Iris pigment epithelial cell (primary cell): Measurements from ENCODE around the gene NEURL1.
"Not testable (repeated sequence)": the region's sequence is repeated elsewhere in the genome, so short reads cannot be mapped to it uniquely, and the experiment has no call there.

ENCODE experiments used
- DNase-seq: peaks from one replicate; pipeline ENCODE4 v3.0.0-alpha.2; 2011; ENCODE audit warnings: low read depth

NEURL1 gene

DNA sequence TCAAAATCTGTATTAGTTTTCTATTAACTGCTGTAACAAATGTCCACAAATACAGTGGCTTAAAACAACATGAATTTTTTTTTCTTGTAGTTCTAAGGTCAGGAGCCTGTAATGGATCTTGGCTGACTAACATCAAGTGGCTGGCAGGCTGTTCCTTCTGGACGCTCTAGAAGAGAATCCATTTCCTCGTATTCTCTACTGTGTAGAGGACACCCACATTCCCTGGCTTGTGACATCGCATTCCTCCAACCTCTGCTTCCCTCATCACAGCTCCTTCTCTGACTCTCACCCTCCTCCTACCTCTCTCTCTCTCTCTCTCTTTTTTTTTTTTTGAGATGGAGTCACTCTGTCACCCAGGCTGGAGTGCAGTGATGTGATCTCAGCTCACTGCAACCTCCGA, 30.0 kb upstream of the NEURL1 start:
- no peak for DNase-seq

- no peak for DNase-seq
Observed at GRCh38 chr10:103465411-103466179, 27.9 kb upstream of the NEURL1 start.

GRCh38 chr10:103466734-103467133, 26.8 kb upstream of the NEURL1 start:
- peak; percentile 50 for DNase-seq

DNA sequence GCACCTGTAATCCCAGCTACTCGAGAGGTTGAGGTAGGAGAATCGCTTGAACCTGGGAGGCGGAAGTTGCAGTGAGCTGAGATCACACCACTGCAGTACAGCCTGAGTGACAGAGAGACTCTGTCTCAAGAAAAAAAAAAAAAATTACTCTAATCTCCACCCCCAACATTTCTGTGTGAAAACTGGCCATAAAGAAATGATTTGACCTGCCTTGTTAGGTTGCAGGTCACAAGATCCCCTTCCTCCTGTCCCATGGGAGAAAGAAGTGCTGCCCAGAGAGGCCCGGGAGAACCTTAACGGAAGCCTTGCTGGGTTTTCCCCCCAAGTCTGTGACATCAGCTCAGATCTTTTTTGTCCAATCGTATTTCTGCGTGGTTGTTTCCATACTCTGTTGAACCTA, 26.1 kb upstream of the NEURL1 start:
- DNase-seq, result no peak

DNA sequence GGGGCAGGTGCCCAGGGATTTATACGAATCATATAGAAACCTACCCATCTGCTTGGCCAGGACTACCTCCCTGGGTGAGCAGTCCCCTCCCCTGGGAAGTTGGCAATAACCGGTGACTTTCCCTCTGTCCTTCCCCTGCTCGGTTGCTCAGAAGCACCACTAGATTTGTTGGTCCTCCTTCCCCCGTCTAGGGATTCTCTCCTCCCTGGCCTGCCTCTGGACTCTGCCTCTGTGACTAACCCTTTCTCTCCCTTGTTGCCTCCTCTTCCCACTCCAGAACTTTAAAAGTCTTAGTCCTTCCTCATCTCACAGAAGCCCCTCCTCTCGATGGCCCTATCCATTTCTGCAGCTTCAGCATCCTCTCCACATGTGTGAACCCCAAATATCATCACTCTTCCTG, 24.3 kb upstream of the NEURL1 start:
- no peak for DNase-seq

- no peak for DNase-seq
Observed at GRCh38 chr10:103470761-103471653, 22.5 kb upstream of the NEURL1 start.

DNA sequence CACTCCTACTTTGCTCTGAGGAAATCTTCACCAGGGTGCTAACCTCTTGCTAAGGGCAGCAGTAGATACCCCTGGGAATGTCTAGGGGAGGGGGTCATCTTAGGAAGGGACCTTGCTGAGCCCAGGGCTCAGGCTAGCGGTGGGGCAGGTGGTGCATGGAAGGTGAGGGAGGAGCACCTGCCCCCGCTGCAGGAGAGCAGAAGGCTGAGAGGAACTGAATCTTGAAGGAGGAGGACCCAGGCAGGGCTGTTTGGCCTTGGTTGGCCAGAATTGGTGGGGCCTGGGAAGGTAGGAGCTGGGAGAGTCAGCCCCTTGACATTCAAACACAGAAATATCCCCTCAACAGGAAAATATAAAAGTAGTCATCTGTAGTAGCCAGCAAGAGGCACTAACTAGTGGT, 21.5 kb upstream of the NEURL1 start:
- DNase-seq, result no peak

GRCh38 chr10:103473261-103473671, 20.2 kb upstream of the NEURL1 start:
- DNase-seq, result no peak

GRCh38 chr10:103474077-103474476, 19.4 kb upstream of the NEURL1 start:
- DNase-seq, result no peak

DNA sequence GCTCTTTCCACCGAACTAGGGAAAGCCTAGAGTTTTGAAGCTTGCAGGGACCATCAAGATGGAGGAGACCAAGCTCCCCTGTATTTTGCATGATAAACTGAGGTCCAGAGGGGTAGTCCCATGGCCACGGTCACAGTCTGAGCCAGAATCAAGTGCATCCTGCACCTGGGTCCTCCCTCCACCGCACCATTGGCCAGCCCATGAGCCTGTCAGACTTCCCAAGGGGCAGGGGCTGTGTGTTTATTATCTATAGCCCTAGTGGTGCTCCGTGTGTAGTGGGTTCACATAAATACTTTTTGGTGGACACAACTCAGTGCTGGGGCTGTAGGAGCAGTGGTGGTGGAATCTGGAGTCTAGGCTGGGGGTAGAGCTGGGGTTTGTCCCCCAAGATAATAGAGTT, 18.1 kb upstream of the NEURL1 start:
- no peak for DNase-seq

- no peak for DNase-seq
Observed at GRCh38 chr10:103476046-103476768, 17.3 kb upstream of the NEURL1 start.

- DNase-seq, result no peak
Observed at GRCh38 chr10:103478671-103479070, 14.8 kb upstream of the NEURL1 start.

GRCh38 chr10:103479135-103479534, 14.4 kb upstream of the NEURL1 start, which contains the start of gene CALHM3:
Gene CALHM3, minus strand, starts transcription at chr10:103479240. Its CDS starts 208 bp downstream, at chr10:103479032.
- no peak for DNase-seq

- peak; percentile 21 for DNase-seq
Observed at GRCh38 chr10:103480521-103480920, 13.0 kb upstream of the NEURL1 start.

DNA sequence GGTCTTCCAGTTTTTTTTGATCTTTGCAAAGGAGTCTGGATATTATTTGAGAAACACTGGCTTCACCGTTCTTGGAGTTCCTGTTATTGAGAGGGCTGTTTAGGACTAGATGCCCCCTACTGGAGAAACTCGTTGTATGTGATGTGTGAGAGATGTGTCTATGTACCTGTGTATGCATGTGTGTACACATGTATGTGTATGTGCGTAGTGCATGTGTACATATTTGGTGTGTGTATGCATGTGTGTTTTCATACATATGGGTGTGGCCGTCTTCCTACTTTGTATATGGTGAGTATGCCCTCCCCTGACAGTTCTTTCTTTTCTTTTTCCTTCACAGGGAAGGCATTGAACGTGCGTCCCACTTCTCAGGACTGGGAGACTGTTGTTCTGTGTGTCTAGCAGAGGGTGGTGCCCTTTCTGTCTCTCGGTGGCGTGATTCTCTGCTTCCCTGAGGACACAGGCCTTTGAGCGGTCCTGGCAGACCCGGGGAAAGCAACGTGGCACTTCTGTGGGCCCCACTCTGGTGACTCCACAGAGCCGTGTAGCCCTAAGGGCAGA, 11.5 kb upstream of the NEURL1 start:
- peak; percentile 75 for DNase-seq

GRCh38 chr10:103486635-103487409, 6.7 kb upstream of the NEURL1 start:
- not testable (repeated sequence) for DNase-seq

DNA sequence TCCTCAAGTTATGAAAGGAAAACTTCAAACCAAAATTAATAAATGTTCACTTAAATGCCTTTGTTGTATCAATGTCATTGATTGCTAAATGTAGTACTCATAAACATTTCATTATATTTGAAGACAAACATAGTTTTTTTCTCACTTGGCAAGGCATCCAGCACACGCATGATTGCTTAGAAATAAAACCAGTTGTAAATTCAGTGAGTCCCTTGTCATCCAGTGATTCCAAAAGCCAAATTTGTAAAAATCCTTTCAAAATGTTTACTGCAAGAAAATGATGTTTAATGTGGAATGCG, 6.1 kb upstream of the NEURL1 start:
- DNase-seq, result no peak

DNA sequence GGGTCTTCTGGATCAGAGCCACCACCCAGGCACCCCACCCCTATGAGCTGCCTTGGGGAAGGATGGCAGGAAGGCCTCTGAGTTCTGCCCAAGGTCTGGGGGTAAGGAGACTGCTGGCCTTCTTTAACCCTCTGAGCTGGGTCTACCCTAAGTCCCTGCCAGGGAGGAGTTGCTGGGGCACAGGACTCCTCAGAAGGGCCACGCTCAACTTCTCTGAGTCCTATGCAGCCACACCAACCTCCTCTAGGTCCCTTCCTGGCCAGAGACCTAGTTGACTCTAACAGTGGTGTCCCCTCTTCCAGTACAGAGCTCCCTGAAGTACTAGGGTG, 2.6 kb upstream of the NEURL1 start:
- DNase-seq, result no peak

- peak; percentile 94 for DNase-seq
Observed at GRCh38 chr10:103491729-103492364, 1.7 kb upstream of the NEURL1 start.

- DNase-seq, result no peak
Observed at GRCh38 chr10:103492655-103493261, 747 bp upstream of the NEURL1 start.
